ENCODE measurements around the gene EHMT1.
"Not testable (repeated sequence)": the region's sequence is repeated elsewhere in the genome, so short reads cannot be mapped to it uniquely, and the experiment has no call there.

The EHMT1 gene

GRCh38 chr9:137804908-137805630 is 186.3 kb downstream of the EHMT1 start:
- in situ Hi-C loops (cut with HindIII; ENCODE audit: low sequenced_read_pairs): no loop called here
- DNase-seq (ENCODE audit: low read depth): no peak
- H3K4me3 ChIP-seq (ENCODE audit: low read depth, low read length): no peak overlapping the region
- TF ChIP-seq CTCF (IDR thresholded peaks at IDR 0.05; ENCODE audit: low read depth, low read length, missing control alignments): no peak

GRCh38 chr9:137807721-137808703 is 189.2 kb downstream of the EHMT1 start:
- TF ChIP-seq CTCF (IDR thresholded peaks at IDR 0.05; ENCODE audit: low read depth, low read length, missing control alignments): no peak
- in situ Hi-C loops (cut with HindIII; ENCODE audit: low sequenced_read_pairs): no loop called here
- H3K4me3 ChIP-seq (ENCODE audit: low read depth, low read length): no peak overlapping the region
- no peak for DNase-seq (ENCODE audit: low read depth)

DNA sequence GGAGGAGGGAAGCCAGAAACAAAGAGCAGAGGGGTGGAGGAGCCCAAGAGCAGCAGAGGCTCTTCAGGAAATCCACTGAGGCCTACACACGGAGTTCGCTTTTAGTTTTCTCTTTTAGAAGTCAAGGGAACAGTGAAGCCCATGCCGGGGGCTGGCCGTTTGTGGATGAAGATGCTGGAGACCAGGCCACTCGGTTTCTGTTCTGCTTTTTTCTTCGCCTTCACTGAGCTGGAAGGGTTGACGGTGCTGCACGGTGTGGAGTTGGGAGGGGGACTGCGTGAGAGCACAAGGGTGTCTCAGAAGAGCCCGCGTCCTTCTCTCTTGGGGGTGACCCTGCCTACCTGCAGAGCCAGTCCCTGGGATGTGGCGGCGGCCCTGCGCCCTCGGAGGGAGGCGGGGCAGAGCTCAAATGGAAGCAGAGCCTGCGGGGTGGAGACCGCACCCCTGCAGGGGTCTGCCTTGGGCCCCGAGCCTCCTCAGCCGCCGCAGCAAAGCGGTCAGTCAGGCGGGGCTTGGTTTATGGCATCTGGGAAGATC is 190.3 kb downstream of the EHMT1 start:
- DNase-seq (ENCODE audit: low read depth): no peak
- no peak for TF ChIP-seq CTCF (IDR thresholded peaks at IDR 0.05; ENCODE audit: low read depth, low read length, missing control alignments)
- H3K4me3 ChIP-seq (ENCODE audit: low read depth, low read length): no peak overlapping the region
- in situ Hi-C loops (cut with HindIII; ENCODE audit: low sequenced_read_pairs): no loop called here

- DNase-seq (ENCODE audit: low read depth); H3K4me3 ChIP-seq (ENCODE audit: low read depth, low read length); in situ Hi-C loops (cut with HindIII; ENCODE audit: low sequenced_read_pairs): not testable (repeated sequence)
Observed at GRCh38 chr9:137809726-137810450, 191.1 kb downstream of the EHMT1 start.

- in situ Hi-C loops (cut with HindIII; ENCODE audit: low sequenced_read_pairs): no loop called here
- no peak overlapping the region for H3K4me3 ChIP-seq (ENCODE audit: low read depth, low read length)
- TF ChIP-seq CTCF (IDR thresholded peaks at IDR 0.05; ENCODE audit: low read depth, low read length, missing control alignments): no peak
- DNase-seq (ENCODE audit: low read depth): no peak
Observed at GRCh38 chr9:137811283-137811870, 192.6 kb downstream of the EHMT1 start.

DNA sequence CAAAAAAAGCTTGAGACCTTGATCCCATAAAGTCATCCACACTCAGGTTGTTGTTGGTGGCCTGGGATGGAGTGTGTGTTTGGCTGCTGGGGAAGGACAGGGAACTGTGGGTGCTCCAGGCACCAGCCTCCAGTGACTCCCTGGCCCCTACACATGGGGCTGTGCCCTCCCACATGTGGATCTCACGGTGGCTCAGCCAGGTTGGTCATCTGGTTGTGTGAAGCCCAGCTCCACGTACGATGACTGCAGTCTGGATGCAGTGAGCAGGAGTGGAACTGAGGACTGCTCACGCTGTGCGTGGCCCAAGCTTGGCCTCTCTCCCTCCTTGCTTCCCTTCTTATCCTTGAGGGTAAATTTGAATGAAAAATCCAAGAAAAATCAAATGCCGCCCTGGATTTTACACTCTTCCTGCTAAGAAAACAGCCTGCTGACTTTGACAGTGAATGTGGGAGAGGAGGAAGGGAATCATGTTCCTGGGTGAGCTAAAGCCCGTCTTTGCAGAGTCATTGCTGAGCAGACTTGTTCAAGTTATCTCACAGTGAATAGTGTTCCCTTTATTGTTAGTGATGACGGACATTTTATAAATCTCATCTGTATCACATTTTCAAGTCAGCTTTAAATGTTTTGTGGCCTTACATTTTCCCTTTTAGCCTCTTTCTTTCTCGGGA is 193.7 kb downstream of the EHMT1 start:
- H3K4me3 ChIP-seq (ENCODE audit: low read depth, low read length): no peak overlapping the region
- no peak for TF ChIP-seq CTCF (IDR thresholded peaks at IDR 0.05; ENCODE audit: low read depth, low read length, missing control alignments)
- DNase-seq (ENCODE audit: low read depth): no peak
- in situ Hi-C loops (cut with HindIII; ENCODE audit: low sequenced_read_pairs): no loop called here

Data from astrocyte of the cerebellum (primary cell).